ENCODE results near the gene TEDC1. TPM values are rescaled to one million over a fixed set of nuclear protein-coding genes. Genes with fewer than 3 reads are reported as not detected.

TEDC1 gene
- total RNA-seq, 3 donors from 2014 or later (not counting 1 experiment from before 2014, with no cell fraction given): 70.0 to 233 (median 112) TPM

DNA sequence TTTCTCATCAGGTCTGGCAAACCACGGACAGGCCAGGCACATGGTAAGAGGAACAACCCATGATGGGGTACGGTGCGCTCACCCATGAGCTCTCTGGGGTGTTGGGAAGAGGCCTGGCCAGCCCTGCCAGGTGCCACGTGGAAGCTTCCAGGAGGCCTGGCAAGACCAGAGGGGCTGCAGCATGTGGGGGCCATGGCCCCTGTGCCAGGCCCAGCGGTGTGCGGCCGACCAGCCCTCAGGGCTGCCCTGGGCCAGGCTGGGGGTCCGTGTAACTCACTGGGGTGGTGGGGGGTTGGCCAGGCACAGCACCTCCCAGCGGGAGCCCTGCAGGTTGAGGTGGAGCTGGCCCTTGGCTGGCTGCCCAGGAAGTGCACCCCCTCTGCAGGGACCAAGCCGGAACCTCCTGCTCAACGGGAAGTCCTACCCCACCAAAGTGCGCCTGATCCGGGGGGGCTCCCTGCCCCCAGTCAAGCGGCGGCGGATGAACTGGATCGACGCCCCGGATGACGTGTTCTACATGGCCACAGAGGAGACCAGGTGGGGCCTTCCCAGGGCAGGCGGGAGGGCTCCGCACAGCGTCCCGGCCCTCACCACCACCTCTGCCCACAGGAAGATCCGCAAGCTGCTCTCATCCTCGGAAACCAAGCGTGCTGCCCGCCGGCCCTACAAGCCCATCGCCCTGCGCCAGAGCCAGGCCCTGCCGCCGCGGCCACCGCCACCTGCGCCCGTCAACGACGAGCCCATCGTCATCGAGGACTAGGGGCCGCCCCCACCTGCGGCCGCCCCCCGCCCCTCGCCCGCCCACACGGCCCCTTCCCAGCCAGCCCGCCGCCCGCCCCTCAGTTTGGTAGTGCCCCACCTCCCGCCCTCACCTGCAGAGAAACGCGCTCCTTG is 21.3 kb upstream of the TEDC1 start:
- H3K27ac ChIP-seq (ENCODE audit: low read length): no peak overlapping the region
- intact Hi-C loops (cut with micrococcal nuclease): no loop called here
- H3K27ac Mint-ChIP-seq: no peak overlapping the region
- 86% methylated on average over 54 of the region's 54 CpGs for WGBS (ENCODE audit: insufficient coverage)
- DNase-seq (no peak), ATAC-seq (no peak)
- no peak overlapping the region for H3K4me3 ChIP-seq (ENCODE audit: low read length)
- H3K36me3 ChIP-seq (ENCODE audit: control insufficient read depth, insufficient read depth, low read length): peaks cover 11% of the 10 kb centered on the region
- H3K4me1 ChIP-seq (ENCODE audit: control insufficient read depth, insufficient read depth, low read length): peaks cover 9% of the 10 kb centered on the region
- no peaks in the 10 kb centered on the region for H3K36me3 Mint-ChIP-seq
- H3K9me3 ChIP-seq (ENCODE audit: control insufficient read depth, insufficient read depth, low read length): no peaks in the 10 kb centered on the region
- peaks cover 0 to 6% of the 10 kb centered on the region in 2 donors for H3K27me3 Mint-ChIP-seq (ENCODE audit: low read depth in 2 of 2)
- TF ChIP-seq, protein P1, sequence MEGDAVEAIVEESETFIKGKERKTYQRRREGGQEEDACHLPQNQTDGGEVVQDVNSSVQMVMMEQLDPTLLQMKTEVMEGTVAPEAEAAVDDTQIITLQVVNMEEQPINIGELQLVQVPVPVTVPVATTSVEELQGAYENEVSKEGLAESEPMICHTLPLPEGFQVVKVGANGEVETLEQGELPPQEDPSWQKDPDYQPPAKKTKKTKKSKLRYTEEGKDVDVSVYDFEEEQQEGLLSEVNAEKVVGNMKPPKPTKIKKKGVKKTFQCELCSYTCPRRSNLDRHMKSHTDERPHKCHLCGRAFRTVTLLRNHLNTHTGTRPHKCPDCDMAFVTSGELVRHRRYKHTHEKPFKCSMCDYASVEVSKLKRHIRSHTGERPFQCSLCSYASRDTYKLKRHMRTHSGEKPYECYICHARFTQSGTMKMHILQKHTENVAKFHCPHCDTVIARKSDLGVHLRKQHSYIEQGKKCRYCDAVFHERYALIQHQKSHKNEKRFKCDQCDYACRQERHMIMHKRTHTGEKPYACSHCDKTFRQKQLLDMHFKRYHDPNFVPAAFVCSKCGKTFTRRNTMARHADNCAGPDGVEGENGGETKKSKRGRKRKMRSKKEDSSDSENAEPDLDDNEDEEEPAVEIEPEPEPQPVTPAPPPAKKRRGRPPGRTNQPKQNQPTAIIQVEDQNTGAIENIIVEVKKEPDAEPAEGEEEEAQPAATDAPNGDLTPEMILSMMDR (IDR thresholded peaks at IDR 0.05): no peak
- peaks cover 4% of the 10 kb centered on the region for H3K27me3 ChIP-seq (ENCODE audit: control insufficient read depth, insufficient read depth, low read length)
- peaks cover 0 to 8% of the 10 kb centered on the region in 2 donors for H3K4me1 Mint-ChIP-seq
- no peak overlapping the region for H3K4me3 Mint-ChIP-seq
- H3K9me3 Mint-ChIP-seq: no peaks in the 10 kb centered on the region

DNA sequence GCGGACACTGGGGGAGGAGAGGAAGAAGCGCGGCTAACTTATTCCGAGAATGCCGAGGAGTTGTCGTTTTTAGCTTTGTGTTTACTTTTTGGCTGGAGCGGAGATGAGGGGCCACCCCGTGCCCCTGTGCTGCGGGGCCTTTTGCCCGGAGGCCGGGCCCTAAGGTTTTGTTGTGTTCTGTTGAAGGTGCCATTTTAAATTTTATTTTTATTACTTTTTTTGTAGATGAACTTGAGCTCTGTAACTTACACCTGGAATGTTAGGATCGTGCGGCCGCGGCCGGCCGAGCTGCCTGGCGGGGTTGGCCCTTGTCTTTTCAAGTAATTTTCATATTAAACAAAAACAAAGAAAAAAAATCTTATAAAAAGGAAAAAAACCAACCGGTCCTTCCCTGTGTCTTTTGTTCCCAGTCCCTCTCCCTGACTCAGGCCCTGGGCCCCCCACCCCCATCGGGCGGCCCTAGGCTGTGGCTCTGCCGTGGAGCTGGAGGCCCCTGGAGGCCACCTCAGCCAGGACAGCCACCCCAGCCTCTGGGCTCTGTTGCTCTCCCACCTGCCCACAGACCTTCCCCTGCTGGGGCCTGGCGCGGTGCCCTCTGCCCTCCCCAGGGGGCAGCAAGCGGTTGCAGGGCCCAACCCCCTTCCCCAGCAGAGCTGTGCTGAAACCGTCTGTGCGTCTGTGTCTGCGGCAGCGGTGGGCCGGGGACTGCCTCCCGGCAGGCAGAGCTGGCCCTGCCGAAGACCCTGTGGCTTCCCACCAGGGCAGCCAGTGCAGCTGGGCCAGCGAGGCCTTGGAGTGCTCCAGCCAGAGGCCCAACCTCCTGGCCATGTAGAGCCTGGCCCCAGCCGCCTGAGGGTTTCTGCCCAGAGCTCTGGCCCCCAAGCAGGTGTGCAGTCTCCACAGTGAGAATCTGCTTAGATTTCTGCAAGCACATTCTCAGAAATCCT is 20.4 kb upstream of the TEDC1 start:
- intact Hi-C loops (cut with micrococcal nuclease): no loop called here

DNA sequence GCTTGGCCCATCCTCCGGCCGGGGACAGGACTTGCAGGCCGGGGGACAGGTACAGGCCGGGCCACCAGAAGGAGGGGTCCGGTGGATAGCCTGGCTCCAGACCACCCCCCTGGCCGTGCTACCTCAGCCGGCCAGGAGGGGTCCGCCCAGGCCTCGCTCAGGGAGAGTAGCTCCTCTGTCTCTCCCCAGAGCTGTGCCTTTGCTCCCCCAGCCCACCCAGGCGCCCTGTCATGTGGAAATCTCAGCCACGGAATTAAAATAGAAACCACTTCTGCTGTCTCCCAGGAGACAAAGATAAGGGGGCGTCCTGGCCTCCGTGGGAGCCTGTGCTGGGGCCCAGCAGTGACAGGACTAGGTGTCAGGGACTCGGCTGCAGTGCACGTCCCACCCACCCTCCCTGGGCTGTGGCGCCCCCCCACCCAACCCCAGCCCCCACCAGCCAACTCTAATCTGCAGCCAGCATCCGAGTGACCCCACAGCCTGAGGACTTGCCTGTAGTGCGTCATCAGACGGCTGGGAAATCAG is 19.7 kb upstream of the TEDC1 start:
- Histone ChIP-seq H3K4me3 (ENCODE audit: low read length) (no peak overlapping the region), H3K4me1 (ENCODE audit: control insufficient read depth, insufficient read depth, low read length) (peaks cover 24% of the 10 kb centered on the region), H3K36me3 (ENCODE audit: control insufficient read depth, insufficient read depth, low read length) (peaks cover 2% of the 10 kb centered on the region), H3K9me3 (ENCODE audit: control insufficient read depth, insufficient read depth, low read length) (no peaks in the 10 kb centered on the region), H3K27me3 (ENCODE audit: control insufficient read depth, insufficient read depth, low read length) (peaks cover 17% of the 10 kb centered on the region), H3K27ac (ENCODE audit: low read length) (no peak overlapping the region)
- Mint-ChIP-seq H3K27me3 (ENCODE audit: low read depth in 2 of 2) (peaks cover 0 to 6% of the 10 kb centered on the region in 2 donors), H3K9me3 (no peaks in the 10 kb centered on the region), H3K36me3 (no peaks in the 10 kb centered on the region), H3K27ac (no peak overlapping the region), H3K4me1 (peaks cover 0 to 8% of the 10 kb centered on the region in 2 donors), H3K4me3 (no peak overlapping the region)
- intact Hi-C loops (cut with micrococcal nuclease): no loop called here
- TF ChIP-seq, protein P1 (IDR thresholded peaks at IDR 0.05): no peak
- no peak for ATAC-seq
- WGBS (ENCODE audit: insufficient coverage): 73% methylated on average over 16 of the region's 19 CpGs
- DNase-seq: no peak

More for the DNA sequence above, 20.4 kb upstream of the TEDC1 start:
- Mint-ChIP-seq H3K27ac (no peak overlapping the region), H3K4me1 (peaks cover 0 to 8% of the 10 kb centered on the region in 2 donors), H3K27me3 (ENCODE audit: low read depth in 2 of 2) (peaks cover 0 to 6% of the 10 kb centered on the region in 2 donors), H3K4me3 (no peak overlapping the region), H3K36me3 (no peaks in the 10 kb centered on the region), H3K9me3 (no peaks in the 10 kb centered on the region)
- H3K27me3 ChIP-seq (ENCODE audit: control insufficient read depth, insufficient read depth, low read length): peaks cover 9% of the 10 kb centered on the region
- no peaks in the 10 kb centered on the region for H3K9me3 ChIP-seq (ENCODE audit: control insufficient read depth, insufficient read depth, low read length)
- no peak overlapping the region for H3K4me3 ChIP-seq (ENCODE audit: low read length)
- ATAC-seq (no peak), DNase-seq (no peak)
- no peak overlapping the region for H3K27ac ChIP-seq (ENCODE audit: low read length)
- H3K4me1 ChIP-seq (ENCODE audit: control insufficient read depth, insufficient read depth, low read length): peaks cover 17% of the 10 kb centered on the region
- 79% methylated on average over 32 of the region's 34 CpGs for WGBS (ENCODE audit: insufficient coverage)
- TF ChIP-seq, protein P1 (IDR thresholded peaks at IDR 0.05): no peak
- H3K36me3 ChIP-seq (ENCODE audit: control insufficient read depth, insufficient read depth, low read length): peaks cover 3% of the 10 kb centered on the region

All from natural killer cell (primary cell).